ENCODE results near the gene ARHGAP26. TPM values are rescaled to one million over a fixed set of nuclear protein-coding genes. Genes with fewer than 3 reads are reported as not detected.

The ARHGAP26 gene
- total and polyA plus RNA-seq, 2 experiments from 2014 or later: 9.5 to 16.8 TPM

- peaks cover 3% of the 10 kb centered on the region for H3K27me3 Mint-ChIP-seq (ENCODE audit: insufficient read depth, low read depth, poor library complexity)
- Histone ChIP-seq H3K9me2 (ENCODE audit: insufficient read depth) (no peaks in the 10 kb centered on the region), H3K4me1 (ENCODE audit: insufficient read depth) (peaks cover 32% of the 10 kb centered on the region), H3K27ac (ENCODE audit: low read depth) (no peak overlapping the region), H3K79me2 (replicated peaks; ENCODE audit: insufficient read depth) (peaks cover 64% of the 10 kb centered on the region), H4K20me1 (replicated peaks; ENCODE audit: insufficient read depth) (peaks cover 14% of the 10 kb centered on the region), H3K4me2 (no peak overlapping the region), H3K27me3 (ENCODE audit: insufficient read depth) (no peaks in the 10 kb centered on the region), H3K4me3 (no peak overlapping the region), H3K36me3 (ENCODE audit: insufficient read depth) (no peaks in the 10 kb centered on the region), H3F3A (replicated peaks; ENCODE audit: low read depth) (no peaks in the 10 kb centered on the region), H2AFZ (no peak overlapping the region)
- ATAC-seq (no peak), DNase-seq (ENCODE audit: low spot score) (no peak)
- TF ChIP-seq NANOG (IDR thresholded peaks at IDR 0.05; ENCODE audit: borderline replicate concordance): no peak
- no peak for TF ChIP-seq POLR2AphosphoS5 (IDR thresholded peaks at IDR 0.05; ENCODE audit: low read depth)
- H3K27ac Mint-ChIP-seq: no peak overlapping the region
- no peaks in the 10 kb centered on the region for H3K9me3 Mint-ChIP-seq
- H3K4me1 Mint-ChIP-seq: peaks cover 39% of the 10 kb centered on the region
- no peaks in the 10 kb centered on the region for H3K36me3 Mint-ChIP-seq (ENCODE audit: low read depth)
- H3K4me3 Mint-ChIP-seq: no peak overlapping the region
Observed at GRCh38 chr5:142785206-142785605, 15.0 kb downstream of the ARHGAP26 start.

- Histone ChIP-seq H3K27ac (ENCODE audit: low read depth) (no peak overlapping the region), H3K4me1 (ENCODE audit: insufficient read depth) (peaks cover 5% of the 10 kb centered on the region), H3K4me2 (no peak overlapping the region), H3F3A (replicated peaks; ENCODE audit: low read depth) (no peaks in the 10 kb centered on the region), H3K9me2 (ENCODE audit: insufficient read depth) (no peaks in the 10 kb centered on the region; the same call in 1 of the 2 replicates), H3K36me3 (ENCODE audit: insufficient read depth) (no peaks in the 10 kb centered on the region), H2AFZ (no peak overlapping the region), H3K27me3 (ENCODE audit: insufficient read depth) (no peaks in the 10 kb centered on the region), H3K79me2 (replicated peaks; ENCODE audit: insufficient read depth) (peaks cover 44% of the 10 kb centered on the region), H3K4me3 (no peak overlapping the region), H4K20me1 (replicated peaks; ENCODE audit: insufficient read depth) (peaks cover 3% of the 10 kb centered on the region)
- Mint-ChIP-seq H3K4me3 (no peak overlapping the region), H3K27ac (no peak overlapping the region), H3K4me1 (peaks cover 9% of the 10 kb centered on the region), H3K27me3 (ENCODE audit: insufficient read depth, low read depth, poor library complexity) (no peaks in the 10 kb centered on the region), H3K9me3 (no peaks in the 10 kb centered on the region), H3K36me3 (ENCODE audit: low read depth) (no peaks in the 10 kb centered on the region)
- ATAC-seq: no peak
- DNase-seq (ENCODE audit: low spot score): no peak
- TF ChIP-seq CREB1 (CRISPR knock-in tag; IDR thresholded peaks at IDR 0.05; ENCODE audit: low read depth) (no peak), POLR2AphosphoS5 (IDR thresholded peaks at IDR 0.05; ENCODE audit: low read depth) (no peak), ZNF114 (CRISPR knock-in tag; IDR thresholded peaks at IDR 0.05) (no peak), ETS1 (IDR thresholded peaks at IDR 0.05) (no peak), STAT1 (IDR thresholded peaks at IDR 0.05; ENCODE audit: unreplicated experiment) (no peak), ZNF331 (CRISPR knock-in tag; IDR thresholded peaks at IDR 0.05; ENCODE audit: low read depth) (no peak), EZH2 (IDR thresholded peaks at IDR 0.05; ENCODE audit: low read depth, unreplicated experiment) (no peak), CTCF (conservative IDR thresholded peaks at IDR 0.05; ENCODE audit: low read depth in 2 of 2) (no peak), EZH2phosphoT487 (IDR thresholded peaks at IDR 0.05; ENCODE audit: unreplicated experiment) (no peak), JUNB (IDR thresholded peaks at IDR 0.05; ENCODE audit: unreplicated experiment) (no peak), NANOG (IDR thresholded peaks at IDR 0.05; ENCODE audit: borderline replicate concordance) (no peak), ZNF462 (CRISPR knock-in tag; IDR thresholded peaks at IDR 0.05) (no peak)
Observed at GRCh38 chr5:142789206-142789605, 19.0 kb downstream of the ARHGAP26 start.

Measured in GM23338 (cell line).